SJSA1 (cell line): ENCODE data around the gene SMC1B. TPM values are rescaled to one million over a fixed set of nuclear protein-coding genes. Genes with fewer than 3 reads are reported as not detected.
"Not testable (repeated sequence)": the region's sequence is repeated elsewhere in the genome, so short reads cannot be mapped to it uniquely, and the experiment has no call there.

ENCODE experiments used
- DNase-seq, 2 experiments: peaks; one replicate each; pipeline ENCODE4 v3.0.0-alpha.2; 2015 to 2020; ENCODE audit warnings: low spot score in 2 of 2, low read depth in 1 of 2
- H3K27ac ChIP-seq: fragments of 250-450 bp; sonication (Bioruptor Pico); 2 replicates; pipeline ENCODE4 v1.5.1; 2020; ENCODE audit warnings: mild to moderate bottlenecking, moderate library complexity
- H3K27me3 ChIP-seq: fragments of 250-450 bp; sonication (Bioruptor Pico); replicated peaks from 2 replicates; pipeline ENCODE4 v1.5.1; 2020; ENCODE audit warnings: mild to moderate bottlenecking, moderate library complexity
- H3K36me3 ChIP-seq: fragments of 250-450 bp; sonication (Bioruptor Pico); 2 replicates; pipeline ENCODE4 v1.5.1; 2020; ENCODE audit warnings: mild to moderate bottlenecking
- H3K4me1 ChIP-seq: fragments of 250-450 bp; sonication (Bioruptor Pico); replicated peaks from 2 replicates; pipeline ENCODE4 v1.6.1; 2021; ENCODE audit warnings: mild to moderate bottlenecking
- H3K4me3 ChIP-seq: fragments of 250-450 bp; sonication (Bioruptor Pico); 2 replicates; pipeline ENCODE4 v1.5.1; 2020; ENCODE audit warnings: mild to moderate bottlenecking
- H3K9me3 ChIP-seq: fragments of 250-450 bp; sonication (Bioruptor Pico); replicated peaks from 2 replicates; pipeline ENCODE4 v1.5.1; 2020; ENCODE audit warnings: mild to moderate bottlenecking
- total RNA-seq: library from RNA; depleted of rRNA; stranded (reverse); fragments of >200 nt; shearing (Covaris generic); gene quantifications from 2 replicates; pipeline ENCODE4 v1.2.3, GENCODE V29; 2014

The SMC1B gene
- total RNA-seq, 1 experiment from 2014 or later = not detected

DNA sequence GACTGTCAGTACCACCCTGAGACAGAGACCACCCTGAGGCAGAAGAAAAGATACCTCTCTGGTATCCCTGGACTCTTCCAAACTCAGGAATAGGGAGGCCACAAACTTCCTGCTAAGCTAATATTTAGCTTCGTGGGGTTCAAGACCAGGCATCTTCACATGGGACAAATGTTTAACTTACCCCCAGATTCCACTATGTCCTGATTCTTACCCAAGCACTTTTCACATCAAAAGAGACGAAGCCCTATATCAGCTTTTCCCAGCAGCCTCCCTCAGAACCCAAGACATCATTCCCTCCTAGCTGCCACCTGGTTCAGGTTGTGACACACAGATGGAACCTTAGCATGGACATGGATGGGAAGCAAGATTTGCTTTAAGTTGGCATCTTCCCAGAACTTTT lies 32.1 kb downstream of the SMC1B start:
- Histone ChIP-seq H3K4me3 (no peak overlapping the region), H3K4me1 (no peaks in the 10 kb centered on the region), H3K36me3 (no peaks in the 10 kb centered on the region), H3K27me3 (peaks cover 15% of the 10 kb centered on the region; the same call in 1 of the 2 replicates), H3K9me3 (no peaks in the 10 kb centered on the region), H3K27ac (no peak overlapping the region)
- no peak for DNase-seq

DNA sequence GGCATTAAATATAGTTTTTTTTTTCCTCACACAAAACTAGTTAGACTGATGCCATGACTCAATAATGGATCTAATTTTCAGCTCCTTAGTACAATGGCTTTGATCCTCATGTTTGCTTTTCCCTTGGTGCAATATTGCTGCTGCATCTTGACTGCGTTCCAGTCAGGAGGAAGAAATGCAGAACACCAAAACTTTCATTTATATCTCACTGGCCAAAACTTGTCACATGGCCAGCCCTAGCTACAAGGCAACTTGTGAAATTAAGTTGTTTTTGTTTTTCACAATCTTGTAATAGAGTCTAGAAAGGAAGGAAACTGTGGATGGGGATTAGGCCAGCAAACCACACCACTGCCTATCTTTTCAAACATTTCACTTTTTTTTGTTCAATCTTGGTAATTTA lies 36.7 kb downstream of the SMC1B start:
- no peaks in the 10 kb centered on the region for H3K9me3 ChIP-seq
- DNase-seq = no peak
- H3K27ac ChIP-seq = no peak overlapping the region
- H3K4me1 ChIP-seq = no peaks in the 10 kb centered on the region
- no peak overlapping the region for H3K4me3 ChIP-seq
- H3K36me3 ChIP-seq = no peaks in the 10 kb centered on the region
- H3K27me3 ChIP-seq = peaks cover 12% of the 10 kb centered on the region; the same call in 1 of the 2 replicates

GRCh38 chr22:45376009-45376408 lies 37.4 kb downstream of the SMC1B start:
- Histone ChIP-seq H3K4me3 (no peak overlapping the region), H3K27ac (no peak overlapping the region), H3K36me3 (no peaks in the 10 kb centered on the region), H3K4me1 (no peaks in the 10 kb centered on the region), H3K9me3 (no peaks in the 10 kb centered on the region), H3K27me3 (peaks cover 12% of the 10 kb centered on the region; the same call in 1 of the 2 replicates)
- DNase-seq = no peak

- not testable (repeated sequence) for H3K4me3 ChIP-seq, H3K27ac ChIP-seq, H3K36me3 ChIP-seq, H3K27me3 ChIP-seq, DNase-seq, H3K4me1 ChIP-seq, H3K9me3 ChIP-seq
These were observed 39.8 kb downstream of the SMC1B start for GRCh38 chr22:45373592-45373991.

DNA sequence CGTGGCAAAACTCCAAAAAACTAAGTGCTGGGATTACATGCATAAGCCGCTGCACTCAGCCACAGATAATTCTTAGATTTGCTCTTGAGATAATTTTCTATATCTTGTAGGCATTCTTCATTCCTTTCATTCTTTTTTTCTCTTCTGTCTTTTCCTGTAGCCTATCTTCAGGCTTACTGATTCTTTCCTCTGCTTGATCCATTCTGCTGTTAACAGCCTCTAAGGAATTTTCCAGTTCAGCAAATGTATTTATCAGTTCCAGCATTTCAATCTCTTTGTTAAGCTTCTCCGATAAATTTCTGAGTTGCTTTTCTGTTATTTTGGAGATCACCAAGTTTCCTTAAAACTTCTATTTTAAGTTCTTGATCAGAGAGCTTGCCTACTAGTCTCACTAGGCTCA lies 46.7 kb downstream of the SMC1B start:
- Histone ChIP-seq H3K27me3 (no peaks in the 10 kb centered on the region; the same call in 1 of the 2 replicates), H3K4me1 (no peaks in the 10 kb centered on the region), H3K27ac (no peak overlapping the region), H3K36me3 (no peaks in the 10 kb centered on the region), H3K9me3 (peaks cover 7% of the 10 kb centered on the region; the same call in 1 of the 2 replicates), H3K4me3 (no peak overlapping the region)
- DNase-seq = no peak

GRCh38 chr22:45359627-45360026 lies 53.8 kb downstream of the SMC1B start:
- Histone ChIP-seq H3K27ac (no peak overlapping the region), H3K4me3 (no peak overlapping the region), H3K9me3 (no peaks in the 10 kb centered on the region; the same call in 1 of the 2 replicates), H3K36me3 (no peaks in the 10 kb centered on the region), H3K27me3 (peaks cover 7% of the 10 kb centered on the region), H3K4me1 (peaks cover 6% of the 10 kb centered on the region; the same call in 1 of the 2 replicates)
- no peak for DNase-seq

- no peaks in the 10 kb centered on the region for H3K36me3 ChIP-seq
- peaks cover 6% of the 10 kb centered on the region for H3K4me1 ChIP-seq
- no peak overlapping the region for H3K27ac ChIP-seq
- no peaks in the 10 kb centered on the region; the same call in 1 of the 2 replicates for H3K9me3 ChIP-seq
- no peak overlapping the region for H3K4me3 ChIP-seq
- H3K27me3 ChIP-seq = peaks cover 7% of the 10 kb centered on the region
- DNase-seq = no peak
These were observed 55.3 kb downstream of the SMC1B start for GRCh38 chr22:45358127-45358526.

GRCh38 chr22:45357490-45357889 lies 55.9 kb downstream of the SMC1B start:
- Histone ChIP-seq H3K4me1 (peaks cover 9% of the 10 kb centered on the region), H3K27ac (no peak overlapping the region), H3K27me3 (peaks cover 7% of the 10 kb centered on the region), H3K36me3 (no peaks in the 10 kb centered on the region), H3K4me3 (no peak overlapping the region), H3K9me3 (no peaks in the 10 kb centered on the region; the same call in 1 of the 2 replicates)
- DNase-seq = no peak

GRCh38 chr22:45353786-45354185 lies 59.6 kb downstream of the SMC1B start:
- Histone ChIP-seq H3K9me3 (no peaks in the 10 kb centered on the region), H3K36me3 (no peaks in the 10 kb centered on the region), H3K27ac (no peak overlapping the region), H3K4me1 (peaks cover 9% of the 10 kb centered on the region), H3K4me3 (no peak overlapping the region), H3K27me3 (no peaks in the 10 kb centered on the region; the same call in 1 of the 2 replicates)
- DNase-seq = no peak

DNA sequence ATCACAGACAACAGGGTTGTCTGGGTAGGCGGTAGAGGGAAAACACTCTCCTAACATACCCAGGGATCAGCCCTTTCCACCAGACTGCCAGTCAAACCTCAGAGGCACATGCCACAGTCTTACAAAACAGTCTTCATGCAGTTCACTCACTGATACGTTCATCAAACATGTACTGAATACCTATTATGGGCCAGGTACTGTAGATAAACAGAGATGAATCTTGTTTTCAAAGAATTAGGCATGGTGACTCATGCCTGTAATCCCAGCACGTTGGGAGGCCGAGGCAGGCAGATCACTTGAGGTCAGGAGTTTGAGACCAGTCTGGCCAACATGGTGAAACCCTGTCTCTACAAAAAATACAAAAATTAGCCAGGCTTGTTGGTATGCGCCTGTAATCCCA lies 60.6 kb downstream of the SMC1B start:
- not testable (repeated sequence) for H3K36me3 ChIP-seq, H3K4me3 ChIP-seq, H3K9me3 ChIP-seq, H3K27me3 ChIP-seq, H3K4me1 ChIP-seq, H3K27ac ChIP-seq
- DNase-seq = peak in 1 of 2 experiments; percentile 2

- no peak overlapping the region for H3K4me3 ChIP-seq
- DNase-seq = no peak
- H3K27me3 ChIP-seq = no peaks in the 10 kb centered on the region
- no peak overlapping the region for H3K27ac ChIP-seq
- no peaks in the 10 kb centered on the region for H3K9me3 ChIP-seq
- H3K36me3 ChIP-seq = no peaks in the 10 kb centered on the region
- peaks cover 6% of the 10 kb centered on the region for H3K4me1 ChIP-seq
These were observed 61.4 kb downstream of the SMC1B start for GRCh38 chr22:45351956-45352355.

DNA sequence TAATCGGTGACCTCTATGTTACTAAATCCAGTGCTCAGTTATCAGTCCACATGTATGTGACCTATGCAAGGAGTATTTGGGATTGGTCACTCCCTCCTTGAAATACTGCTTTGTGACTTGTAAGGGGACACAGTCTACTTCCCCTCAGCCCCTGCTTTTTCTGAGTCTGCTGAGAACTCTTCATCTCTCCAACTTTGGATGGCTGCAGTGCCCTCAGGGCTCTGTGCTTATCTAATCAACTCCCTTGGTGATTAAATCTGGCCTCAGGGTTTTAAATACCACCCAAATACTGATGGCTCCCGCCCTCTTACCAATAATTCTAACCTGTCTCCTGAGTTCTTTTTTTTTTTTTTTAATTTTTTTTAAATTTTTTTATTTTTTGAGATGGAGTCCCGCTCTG lies 63.5 kb downstream of the SMC1B start:
- peaks cover 4% of the 10 kb centered on the region; the same call in 1 of the 2 replicates for H3K36me3 ChIP-seq
- no peak for DNase-seq
- peaks cover 3% of the 10 kb centered on the region for H3K4me1 ChIP-seq
- H3K9me3 ChIP-seq = no peaks in the 10 kb centered on the region
- no peak overlapping the region for H3K4me3 ChIP-seq
- no peak overlapping the region for H3K27ac ChIP-seq
- H3K27me3 ChIP-seq = no peaks in the 10 kb centered on the region

- Histone ChIP-seq H3K27me3 (no peaks in the 10 kb centered on the region), H3K4me1 (no peaks in the 10 kb centered on the region), H3K36me3 (peaks cover 41% of the 10 kb centered on the region), H3K9me3 (no peaks in the 10 kb centered on the region), H3K27ac (no peak overlapping the region), H3K4me3 (no peak overlapping the region)
- DNase-seq = no peak
These were observed 69.1 kb downstream of the SMC1B start for GRCh38 chr22:45344334-45344733.

GRCh38 chr22:45343143-45343542 lies 70.3 kb downstream of the SMC1B start:
- no peaks in the 10 kb centered on the region for H3K9me3 ChIP-seq
- H3K27ac ChIP-seq = no peak overlapping the region
- DNase-seq = no peak
- H3K27me3 ChIP-seq = no peaks in the 10 kb centered on the region
- peaks cover 50% of the 10 kb centered on the region for H3K36me3 ChIP-seq
- H3K4me3 ChIP-seq = no peak overlapping the region
- H3K4me1 ChIP-seq = no peaks in the 10 kb centered on the region

DNA sequence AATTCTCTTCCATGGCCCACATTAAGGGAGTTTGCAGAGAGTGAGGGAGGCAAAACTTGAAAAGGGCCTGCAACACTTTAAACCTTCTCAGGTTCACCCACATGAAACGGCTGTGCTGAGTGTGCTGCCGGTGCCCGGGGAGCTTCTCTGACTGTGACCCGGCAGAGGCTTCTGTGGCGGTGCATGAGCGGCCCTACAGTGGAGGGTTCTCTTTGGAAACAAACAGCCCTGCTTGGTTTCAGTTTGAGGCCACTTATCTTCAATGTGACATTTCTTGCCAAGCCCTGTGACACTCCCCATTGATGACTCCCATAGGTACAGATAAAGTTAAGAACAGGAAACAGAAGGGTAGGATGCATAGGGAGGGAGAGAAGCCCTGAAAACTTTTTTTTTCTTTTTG lies 71.9 kb downstream of the SMC1B start:
- Histone ChIP-seq H3K9me3 (no peaks in the 10 kb centered on the region), H3K36me3 (peaks cover 53% of the 10 kb centered on the region), H3K27me3 (no peaks in the 10 kb centered on the region), H3K4me1 (no peaks in the 10 kb centered on the region), H3K4me3 (no peak overlapping the region), H3K27ac (no peak overlapping the region)
- DNase-seq = no peak
